Mucosa of descending colon (tissue), 3 donors: Measurements from ENCODE around the gene MLF2. TPM values are rescaled to one million over a fixed set of nuclear protein-coding genes. Genes with fewer than 3 reads are reported as not detected.

Source experiments
- ATAC-seq: fragments of 200-7000 bp; cut with Tn5 transposase; one replicate; pipeline ENCODE4 v1.9.1; 2020; ENCODE audit warnings: mild to moderate bottlenecking, moderate library complexity
- DNase-seq, 3 donors: peaks; one replicate each; pipeline ENCODE4 v3.0.0-alpha.2; 2020
- H3K36me3 ChIP-seq: fragments of 200-600 bp; one replicate; pipeline ENCODE4 v1.8.0; 2021; ENCODE audit warnings: low read depth, mild to moderate bottlenecking
- H3K4me1 ChIP-seq: fragments of 200-600 bp; one replicate; pipeline ENCODE4 v1.8.0; 2021; ENCODE audit warnings: low read depth, mild to moderate bottlenecking
- H3K4me3 ChIP-seq: fragments of 200-600 bp; one replicate; pipeline ENCODE4 v1.8.0; 2021; ENCODE audit warnings: mild to moderate bottlenecking
- H3K9me3 ChIP-seq: fragments of 200-600 bp; one replicate; pipeline ENCODE4 v1.8.0; 2021; ENCODE audit warnings: mild to moderate bottlenecking
- intact Hi-C, 2 donors: fragments of 100-400 bp; cut with DNase I in 1 of 2; cut with micrococcal nuclease in 1 of 2; formaldehyde crosslinking; loops; one replicate each; pipeline versions ENCODE4 v1.11.0 to v1.11.1; 2022; cut with DNase I, micrococcal nuclease
- long read RNA-seq, 2 donors: library from polyadenylated mRNA; unstranded; transcript quantifications; one replicate each; pipeline ENCODE4 v2.0.0, GENCODE V29; 2019 to 2021
- total RNA-seq, 3 donors: library from RNA; stranded (reverse); fragmentation: NEBNext Ultra II Directional in 2 of 3; extraction: Animal tissue kit (Norgen Biotek cat#: 25700) in 2 of 3; gene quantifications; one replicate each; pipeline versions ENCODE4 v1.2.1 to v1.2.4, GENCODE V29; 2021 to 2023
- TF ChIP-seq, protein P1 (sequence below): fragments of 200-600 bp; IDR thresholded peaks from one replicate; pipeline ENCODE4 v1.8.0; 2022; ENCODE audit warnings: antibody characterized with exemption, mild to moderate bottlenecking
- donor health status: DM: no; HTN: no; CAD: no; lungs with moderate emphysema.
- donor health status: DM: no; HTN: no; CAD: no.
- donor health status: DM: no; HTN: yes; CAD: no.

Gene MLF2, protein sequence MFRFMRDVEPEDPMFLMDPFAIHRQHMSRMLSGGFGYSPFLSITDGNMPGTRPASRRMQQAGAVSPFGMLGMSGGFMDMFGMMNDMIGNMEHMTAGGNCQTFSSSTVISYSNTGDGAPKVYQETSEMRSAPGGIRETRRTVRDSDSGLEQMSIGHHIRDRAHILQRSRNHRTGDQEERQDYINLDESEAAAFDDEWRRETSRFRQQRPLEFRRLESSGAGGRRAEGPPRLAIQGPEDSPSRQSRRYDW
- 100 to 1,000 TPM; 136 to 177 (median 149) TPM for total RNA-seq
- long read RNA-seq, donor 1, transcript MLF2-201 (9 exons, 1,969 nt): major isoform, 255 of 314 reads
- long read RNA-seq, donor 1, partial matches to known transcripts: 45 of 314 reads
- long read RNA-seq, donor 1, other reads (novel, unspliced or antisense): 12 of 314 reads
- long read RNA-seq, donor 2, transcript MLF2-201 (9 exons, 1,969 nt): major isoform, 87 of 96 reads
- long read RNA-seq, donor 2, partial matches to known transcripts: 5 of 96 reads
- long read RNA-seq, donor 2, other reads (novel, unspliced or antisense): 4 of 96 reads

DNA sequence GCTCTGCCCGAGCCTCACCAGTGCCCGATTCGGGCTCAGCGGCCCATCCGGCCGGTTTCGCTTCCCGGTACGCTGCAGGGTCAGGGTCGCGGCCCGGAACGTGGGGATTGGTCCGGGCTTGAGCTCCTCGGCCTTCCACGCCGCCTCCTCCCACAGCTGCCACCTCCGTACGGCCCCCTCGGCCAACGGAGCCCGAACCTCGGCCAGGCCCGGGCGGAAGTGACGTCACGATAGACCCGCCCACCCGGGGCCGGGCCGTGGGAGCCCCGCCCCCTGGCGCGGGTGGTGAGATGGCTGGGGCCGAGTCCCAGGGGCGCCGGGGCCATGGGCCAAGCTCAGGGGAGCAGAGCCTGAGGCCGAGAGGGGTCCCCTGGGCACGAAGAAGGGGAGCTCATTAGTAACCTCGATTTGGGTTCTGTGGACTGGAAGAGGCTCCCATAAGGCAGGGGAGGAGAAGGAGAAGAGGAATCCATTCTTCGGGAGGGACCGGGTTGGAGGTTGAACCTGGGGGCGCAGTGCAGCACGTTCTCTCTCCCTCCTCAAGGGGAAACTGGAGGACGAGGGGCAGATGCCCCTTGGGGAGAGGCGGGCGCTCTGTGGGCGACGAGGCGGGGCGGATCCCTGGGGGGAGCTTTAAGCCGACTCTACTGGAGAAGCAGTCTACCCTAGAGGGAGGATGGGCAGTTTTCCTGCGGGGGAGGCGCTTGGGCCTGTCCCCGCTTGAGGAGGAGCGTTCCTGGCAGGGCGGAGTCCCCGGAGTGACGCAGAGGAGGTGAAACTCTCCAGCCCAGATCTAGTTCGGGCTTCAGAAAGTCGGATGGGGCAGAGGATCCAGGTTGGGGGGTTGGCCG is at the start of gene MLF2:
Gene MLF2 (minus strand): TSS at position 221 of the 851 bp plus-strand sequence. CDS start 807 bp downstream, outside the sequence.
- Histone ChIP-seq H3K4me1 (peaks cover 7% of the 10 kb centered on the region), H3K4me3 (peak within 1 kb of the TSS; percentile 58), H3K36me3 (peaks cover 8% of the 10 kb centered on the region), H3K9me3 (no peaks in the 10 kb centered on the region)
- TF ChIP-seq, protein P1, sequence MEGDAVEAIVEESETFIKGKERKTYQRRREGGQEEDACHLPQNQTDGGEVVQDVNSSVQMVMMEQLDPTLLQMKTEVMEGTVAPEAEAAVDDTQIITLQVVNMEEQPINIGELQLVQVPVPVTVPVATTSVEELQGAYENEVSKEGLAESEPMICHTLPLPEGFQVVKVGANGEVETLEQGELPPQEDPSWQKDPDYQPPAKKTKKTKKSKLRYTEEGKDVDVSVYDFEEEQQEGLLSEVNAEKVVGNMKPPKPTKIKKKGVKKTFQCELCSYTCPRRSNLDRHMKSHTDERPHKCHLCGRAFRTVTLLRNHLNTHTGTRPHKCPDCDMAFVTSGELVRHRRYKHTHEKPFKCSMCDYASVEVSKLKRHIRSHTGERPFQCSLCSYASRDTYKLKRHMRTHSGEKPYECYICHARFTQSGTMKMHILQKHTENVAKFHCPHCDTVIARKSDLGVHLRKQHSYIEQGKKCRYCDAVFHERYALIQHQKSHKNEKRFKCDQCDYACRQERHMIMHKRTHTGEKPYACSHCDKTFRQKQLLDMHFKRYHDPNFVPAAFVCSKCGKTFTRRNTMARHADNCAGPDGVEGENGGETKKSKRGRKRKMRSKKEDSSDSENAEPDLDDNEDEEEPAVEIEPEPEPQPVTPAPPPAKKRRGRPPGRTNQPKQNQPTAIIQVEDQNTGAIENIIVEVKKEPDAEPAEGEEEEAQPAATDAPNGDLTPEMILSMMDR: peak; percentile 91
- DNase-seq: peak; percentile 99
- intact Hi-C loops: loop anchor here in 1 of 2 donors (5.0 kb wide), 1 partner anchor 74 kb away; the partner anchor contains the start of gene P3H3
- peak; percentile 96 for ATAC-seq

DNA sequence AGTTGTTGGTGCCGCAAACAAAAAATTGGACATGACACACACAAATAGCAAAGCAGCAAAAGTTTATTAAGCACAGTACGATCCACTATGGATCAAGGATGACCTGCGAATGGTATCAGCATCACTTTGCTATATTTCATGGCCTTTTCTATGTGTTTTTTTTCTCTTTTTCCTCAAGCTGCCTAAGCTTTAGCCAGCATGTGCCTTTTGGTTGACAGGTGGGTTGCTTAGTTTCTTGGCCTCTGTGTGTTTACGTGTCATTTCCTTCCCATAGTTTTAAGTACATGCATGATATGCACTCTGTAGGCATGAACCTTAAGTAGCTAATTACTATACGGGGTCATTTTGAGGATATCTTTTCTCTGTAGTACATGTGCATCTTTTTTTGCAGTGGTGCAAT is 46.2 kb upstream of the MLF2 start:
- no peak for ATAC-seq
- Histone ChIP-seq H3K4me1 (no peaks in the 10 kb centered on the region), H3K4me3 (no peak overlapping the region), H3K9me3 (no peaks in the 10 kb centered on the region), H3K36me3 (no peaks in the 10 kb centered on the region)
- TF ChIP-seq, protein P1: no peak
- intact Hi-C loops: no loop called here
- DNase-seq: no peak

DNA sequence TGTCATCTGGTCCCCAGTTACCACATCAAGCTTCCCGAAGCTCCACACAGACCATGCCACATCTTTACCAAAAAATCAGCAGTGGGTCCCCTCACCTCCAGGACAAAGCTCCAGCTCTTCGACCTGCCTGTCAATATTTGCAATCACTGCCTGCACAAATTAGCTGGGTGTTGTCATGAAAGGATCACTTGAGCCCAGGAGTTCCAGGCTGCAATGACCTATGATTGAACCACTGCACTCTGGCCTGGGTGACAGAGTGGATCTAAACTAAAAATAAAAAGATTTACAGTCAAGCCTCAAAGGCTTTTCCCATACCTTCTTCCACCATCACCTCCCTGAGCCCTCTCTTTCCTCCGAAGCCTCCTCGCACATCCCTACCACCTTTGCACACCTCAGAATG is 43.6 kb upstream of the MLF2 start:
- Histone ChIP-seq H3K9me3 (no peaks in the 10 kb centered on the region), H3K4me1 (no peaks in the 10 kb centered on the region), H3K4me3 (no peak overlapping the region), H3K36me3 (no peaks in the 10 kb centered on the region)
- TF ChIP-seq, protein P1: no peak
- no peak for DNase-seq
- ATAC-seq: no peak
- intact Hi-C loops: no loop called here

DNA sequence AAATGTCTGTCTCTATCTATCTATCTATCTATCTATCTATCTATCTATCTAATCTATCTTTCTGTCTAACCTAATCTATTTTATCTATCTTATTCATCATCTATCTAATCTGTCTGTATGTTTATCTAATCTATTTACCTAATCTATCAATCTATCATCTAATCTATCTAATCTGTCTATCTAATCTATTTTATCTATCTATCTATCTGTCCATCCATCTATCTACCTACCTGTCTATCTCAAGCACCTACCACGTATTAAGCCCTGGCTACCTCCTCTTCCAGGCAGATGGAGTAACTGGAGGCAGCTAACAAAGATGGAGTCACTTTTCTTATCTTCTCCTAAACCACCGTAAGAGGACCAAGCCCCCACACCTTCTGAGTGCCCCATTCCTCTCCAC is 42.1 kb upstream of the MLF2 start:
- ATAC-seq: no peak
- Histone ChIP-seq H3K36me3 (no peaks in the 10 kb centered on the region), H3K9me3 (no peaks in the 10 kb centered on the region), H3K4me3 (no peak overlapping the region), H3K4me1 (no peaks in the 10 kb centered on the region)
- TF ChIP-seq, protein P1: no peak
- no peak for DNase-seq
- intact Hi-C loops: no loop called here

DNA sequence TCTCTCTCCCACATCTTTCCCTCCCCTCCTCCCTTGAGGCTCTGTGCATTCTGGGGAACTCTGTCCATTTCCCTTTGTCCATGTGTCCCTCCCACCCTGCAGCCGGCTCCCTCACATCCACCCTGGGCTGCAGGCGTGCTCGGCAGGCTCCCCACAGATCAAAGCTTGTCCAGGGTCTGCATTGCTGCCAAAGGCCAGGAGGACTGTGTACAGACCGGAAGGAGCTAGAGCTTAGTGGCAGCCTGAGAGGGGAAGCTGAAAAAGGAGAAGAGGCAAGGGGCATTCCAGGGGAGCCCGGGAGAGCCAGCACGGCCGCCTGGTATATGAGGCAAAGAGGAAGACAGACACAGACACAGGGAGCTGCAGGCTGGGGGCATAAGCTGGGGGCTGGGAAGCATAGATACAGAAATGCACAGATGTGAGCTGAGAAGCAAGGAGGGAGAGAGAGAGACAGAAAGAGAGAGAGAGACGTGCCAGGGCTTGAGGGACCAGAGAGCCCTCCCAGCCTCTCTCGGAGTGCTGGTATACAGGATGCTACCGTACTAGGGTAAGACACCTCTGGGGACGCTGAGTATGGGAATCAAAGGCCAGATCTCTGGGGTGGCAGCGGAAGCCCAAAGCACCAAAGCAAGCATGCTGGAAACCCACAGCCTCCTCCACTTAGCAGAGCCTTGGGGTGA is 39.7 kb upstream of the MLF2 start:
- Histone ChIP-seq H3K36me3 (no peaks in the 10 kb centered on the region), H3K9me3 (no peaks in the 10 kb centered on the region), H3K4me3 (no peak overlapping the region), H3K4me1 (no peaks in the 10 kb centered on the region)
- TF ChIP-seq, protein P1: no peak
- DNase-seq (peak in 1 of 3 donors; percentile 69), ATAC-seq (peak; percentile 60)
- intact Hi-C loops: no loop called here
